ENCODE data around the gene IL16.

IL16 gene

GRCh38 chr15:81288040-81288439, 91.4 kb downstream of the IL16 start:
- H3K4me1 ChIP-seq (ENCODE audit: control insufficient read depth, insufficient read depth, low read length, poor library complexity, severe bottlenecking) = peaks cover 73% of the 10 kb centered on the region
- no peaks in the 10 kb centered on the region for H3K27me3 ChIP-seq (replicated peaks; ENCODE audit: control insufficient read depth, insufficient read depth, low read length, poor library complexity, severe bottlenecking)
- H3K4me3 ChIP-seq (ENCODE audit: insufficient read depth, low read depth, low read length, poor library complexity, severe bottlenecking) = no peak overlapping the region
- no peaks in the 10 kb centered on the region for H3K36me3 ChIP-seq (ENCODE audit: control insufficient read depth, insufficient read depth, low read length)
- H3K27ac ChIP-seq (ENCODE audit: insufficient read depth, low read length, poor library complexity, severe bottlenecking) = no peak overlapping the region
- H3K9me3 ChIP-seq (ENCODE audit: control insufficient read depth, low read length) = no peaks in the 10 kb centered on the region
- no peak for DNase-seq

- no peak overlapping the region for H3K4me3 ChIP-seq (ENCODE audit: insufficient read depth, low read depth, low read length, poor library complexity, severe bottlenecking)
- H3K9me3 ChIP-seq (ENCODE audit: control insufficient read depth, low read length) = no peaks in the 10 kb centered on the region
- no peaks in the 10 kb centered on the region for H3K36me3 ChIP-seq (ENCODE audit: control insufficient read depth, insufficient read depth, low read length)
- no peaks in the 10 kb centered on the region for H3K27me3 ChIP-seq (replicated peaks; ENCODE audit: control insufficient read depth, insufficient read depth, low read length, poor library complexity, severe bottlenecking)
- no peak for DNase-seq
- H3K4me1 ChIP-seq (ENCODE audit: control insufficient read depth, insufficient read depth, low read length, poor library complexity, severe bottlenecking) = peaks cover 79% of the 10 kb centered on the region
- no peak overlapping the region for H3K27ac ChIP-seq (ENCODE audit: insufficient read depth, low read length, poor library complexity, severe bottlenecking)
Observed at GRCh38 chr15:81288616-81289015, 91.9 kb downstream of the IL16 start.

DNA sequence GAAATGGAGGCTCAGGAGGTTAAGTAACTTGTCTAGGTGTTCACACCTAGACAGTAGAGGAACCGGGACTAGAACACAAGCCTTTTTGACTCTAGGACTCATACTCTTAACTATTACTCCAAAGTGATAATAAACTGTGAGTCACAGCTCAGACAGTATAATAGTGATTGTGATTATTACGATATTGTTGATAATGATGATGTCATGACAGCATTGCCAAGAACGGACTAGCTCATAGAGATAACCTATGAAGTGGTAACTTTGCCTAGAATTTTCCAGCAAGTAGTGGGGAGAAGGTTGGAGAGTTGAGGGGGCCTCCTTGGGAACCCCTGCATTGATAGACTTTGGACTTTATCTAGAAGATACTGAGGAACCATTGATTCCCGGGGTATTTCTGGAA, 93.2 kb downstream of the IL16 start:
- peaks cover 82% of the 10 kb centered on the region for H3K4me1 ChIP-seq (ENCODE audit: control insufficient read depth, insufficient read depth, low read length, poor library complexity, severe bottlenecking)
- no peak for DNase-seq
- no peak overlapping the region for H3K27ac ChIP-seq (ENCODE audit: insufficient read depth, low read length, poor library complexity, severe bottlenecking)
- H3K4me3 ChIP-seq (ENCODE audit: insufficient read depth, low read depth, low read length, poor library complexity, severe bottlenecking) = no peak overlapping the region
- H3K27me3 ChIP-seq (replicated peaks; ENCODE audit: control insufficient read depth, insufficient read depth, low read length, poor library complexity, severe bottlenecking) = no peaks in the 10 kb centered on the region
- no peaks in the 10 kb centered on the region for H3K9me3 ChIP-seq (ENCODE audit: control insufficient read depth, low read length)
- H3K36me3 ChIP-seq (ENCODE audit: control insufficient read depth, insufficient read depth, low read length) = no peaks in the 10 kb centered on the region

DNA sequence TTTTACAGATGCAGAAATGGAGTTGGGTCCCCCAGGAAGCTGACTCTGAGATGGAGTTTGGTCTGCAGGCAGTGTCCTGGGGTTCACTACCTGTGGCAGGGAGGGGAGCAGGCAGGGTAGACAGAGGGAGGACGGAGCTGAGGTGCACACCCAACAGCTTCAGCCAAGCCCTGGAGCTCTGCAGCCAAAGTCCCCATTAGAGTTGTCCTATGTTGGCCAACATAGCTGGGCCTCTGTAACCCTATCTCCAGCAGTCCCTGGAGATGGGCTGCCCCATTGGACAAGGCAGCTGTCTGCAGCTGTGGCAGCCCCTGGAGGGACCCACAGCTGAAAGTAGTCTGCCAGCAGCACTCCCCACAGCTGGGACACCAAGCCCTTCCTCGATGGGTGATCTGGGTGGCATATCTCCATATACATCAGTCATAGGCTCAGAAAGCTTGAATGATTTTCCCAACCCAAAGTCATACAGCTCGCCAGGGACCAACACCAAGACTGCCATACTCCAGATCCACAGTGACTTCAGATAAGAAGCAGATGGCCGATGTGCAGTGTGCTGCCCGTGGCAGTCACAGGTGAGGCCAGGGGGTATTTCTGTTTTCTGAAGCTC, 95.3 kb downstream of the IL16 start:
- Histone ChIP-seq H3K27ac (ENCODE audit: insufficient read depth, low read length, poor library complexity, severe bottlenecking) (peak overlapping the region; percentile 90), H3K4me1 (ENCODE audit: control insufficient read depth, insufficient read depth, low read length, poor library complexity, severe bottlenecking) (peaks cover 77% of the 10 kb centered on the region)

DNA sequence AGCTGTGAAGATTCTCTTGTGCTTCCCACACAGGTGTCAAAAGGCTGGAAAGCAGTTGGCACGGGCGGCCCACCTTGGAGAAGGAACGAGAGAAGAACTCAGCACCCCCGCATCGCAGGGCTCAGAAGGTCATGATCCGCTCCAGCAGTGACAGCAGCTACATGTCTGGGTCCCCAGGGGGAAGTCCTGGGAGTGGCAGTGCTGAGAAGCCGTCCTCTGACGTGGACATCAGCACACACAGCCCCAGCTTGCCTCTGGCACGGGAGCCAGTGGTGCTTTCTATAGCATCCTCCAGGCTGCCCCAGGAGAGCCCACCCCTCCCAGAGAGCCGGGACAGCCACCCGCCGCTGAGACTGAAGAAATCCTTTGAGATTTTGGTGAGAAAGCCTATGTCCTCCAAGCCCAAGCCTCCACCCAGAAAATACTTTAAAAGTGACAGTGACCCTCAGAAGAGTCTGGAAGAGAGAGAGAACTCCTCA, 95.9 kb downstream of the IL16 start:
- peak overlapping the region; percentile 29 for H3K4me3 ChIP-seq (ENCODE audit: insufficient read depth, low read depth, low read length, poor library complexity, severe bottlenecking)
- H3K27ac ChIP-seq (ENCODE audit: insufficient read depth, low read length, poor library complexity, severe bottlenecking) = peak overlapping the region; percentile 90
- H3K36me3 ChIP-seq (ENCODE audit: control insufficient read depth, insufficient read depth, low read length) = no peaks in the 10 kb centered on the region
- H3K27me3 ChIP-seq (replicated peaks; ENCODE audit: control insufficient read depth, insufficient read depth, low read length, poor library complexity, severe bottlenecking) = no peaks in the 10 kb centered on the region
- H3K4me1 ChIP-seq (ENCODE audit: control insufficient read depth, insufficient read depth, low read length, poor library complexity, severe bottlenecking) = peaks cover 72% of the 10 kb centered on the region
- H3K9me3 ChIP-seq (ENCODE audit: control insufficient read depth, low read length) = no peaks in the 10 kb centered on the region
- peak; percentile 31 to 42 (median 37) for DNase-seq

More for the DNA sequence above, 95.3 kb downstream of the IL16 start:
- H3K27me3 ChIP-seq (replicated peaks; ENCODE audit: control insufficient read depth, insufficient read depth, low read length, poor library complexity, severe bottlenecking) = no peaks in the 10 kb centered on the region
- H3K9me3 ChIP-seq (ENCODE audit: control insufficient read depth, low read length) = no peaks in the 10 kb centered on the region
- H3K4me3 ChIP-seq (ENCODE audit: insufficient read depth, low read depth, low read length, poor library complexity, severe bottlenecking) = peak overlapping the region; percentile 29
- H3K36me3 ChIP-seq (ENCODE audit: control insufficient read depth, insufficient read depth, low read length) = no peaks in the 10 kb centered on the region
- no peak for DNase-seq

GRCh38 chr15:81293728-81294515, 97.2 kb downstream of the IL16 start:
- Histone ChIP-seq H3K4me3 (ENCODE audit: insufficient read depth, low read depth, low read length, poor library complexity, severe bottlenecking) (peak overlapping the region; percentile 38), H3K27ac (ENCODE audit: insufficient read depth, low read length, poor library complexity, severe bottlenecking) (peak overlapping the region; percentile 90), H3K4me1 (ENCODE audit: control insufficient read depth, insufficient read depth, low read length, poor library complexity, severe bottlenecking) (peaks cover 68% of the 10 kb centered on the region), H3K27me3 (replicated peaks; ENCODE audit: control insufficient read depth, insufficient read depth, low read length, poor library complexity, severe bottlenecking) (no peaks in the 10 kb centered on the region), H3K36me3 (ENCODE audit: control insufficient read depth, insufficient read depth, low read length) (no peaks in the 10 kb centered on the region), H3K9me3 (ENCODE audit: control insufficient read depth, low read length) (no peaks in the 10 kb centered on the region)
- peak; percentile 59 to 77 (median 66) for DNase-seq

DNA sequence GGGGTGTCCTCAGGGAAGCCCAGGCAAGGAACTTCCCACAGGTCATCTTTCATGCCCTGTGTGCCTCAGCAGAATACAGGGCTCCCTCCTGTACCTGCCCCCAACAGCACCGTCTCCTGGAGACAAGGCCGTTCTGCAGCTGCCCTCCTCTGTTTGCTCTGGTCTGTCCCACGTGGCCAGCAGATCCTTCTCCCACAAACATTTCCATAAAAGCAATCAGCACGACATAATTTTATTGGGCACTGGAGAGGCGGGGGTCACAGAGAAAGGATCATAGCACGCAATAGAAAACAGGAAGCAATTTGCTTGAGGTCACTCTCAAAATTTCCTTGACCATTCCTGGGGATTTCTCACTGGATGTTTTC, 97.8 kb downstream of the IL16 start:
- peak overlapping the region; percentile 38 for H3K4me3 ChIP-seq (ENCODE audit: insufficient read depth, low read depth, low read length, poor library complexity, severe bottlenecking)
- no peak for DNase-seq
- H3K9me3 ChIP-seq (ENCODE audit: control insufficient read depth, low read length) = no peaks in the 10 kb centered on the region
- peaks cover 68% of the 10 kb centered on the region for H3K4me1 ChIP-seq (ENCODE audit: control insufficient read depth, insufficient read depth, low read length, poor library complexity, severe bottlenecking)
- H3K27me3 ChIP-seq (replicated peaks; ENCODE audit: control insufficient read depth, insufficient read depth, low read length, poor library complexity, severe bottlenecking) = no peaks in the 10 kb centered on the region
- peaks cover under 1% of the 10 kb centered on the region for H3K36me3 ChIP-seq (ENCODE audit: control insufficient read depth, insufficient read depth, low read length)
- H3K27ac ChIP-seq (ENCODE audit: insufficient read depth, low read length, poor library complexity, severe bottlenecking) = peak overlapping the region; percentile 90

GRCh38 chr15:81295486-81296121, 98.9 kb downstream of the IL16 start:
- H3K36me3 ChIP-seq (ENCODE audit: control insufficient read depth, insufficient read depth, low read length) = peaks cover 5% of the 10 kb centered on the region
- H3K9me3 ChIP-seq (ENCODE audit: control insufficient read depth, low read length) = no peaks in the 10 kb centered on the region
- H3K4me3 ChIP-seq (ENCODE audit: insufficient read depth, low read depth, low read length, poor library complexity, severe bottlenecking) = peak overlapping the region; percentile 79
- H3K27me3 ChIP-seq (replicated peaks; ENCODE audit: control insufficient read depth, insufficient read depth, low read length, poor library complexity, severe bottlenecking) = no peaks in the 10 kb centered on the region
- H3K4me1 ChIP-seq (ENCODE audit: control insufficient read depth, insufficient read depth, low read length, poor library complexity, severe bottlenecking) = peaks cover 64% of the 10 kb centered on the region
- peak overlapping the region; percentile 90 for H3K27ac ChIP-seq (ENCODE audit: insufficient read depth, low read length, poor library complexity, severe bottlenecking)
- no peak for DNase-seq

DNA sequence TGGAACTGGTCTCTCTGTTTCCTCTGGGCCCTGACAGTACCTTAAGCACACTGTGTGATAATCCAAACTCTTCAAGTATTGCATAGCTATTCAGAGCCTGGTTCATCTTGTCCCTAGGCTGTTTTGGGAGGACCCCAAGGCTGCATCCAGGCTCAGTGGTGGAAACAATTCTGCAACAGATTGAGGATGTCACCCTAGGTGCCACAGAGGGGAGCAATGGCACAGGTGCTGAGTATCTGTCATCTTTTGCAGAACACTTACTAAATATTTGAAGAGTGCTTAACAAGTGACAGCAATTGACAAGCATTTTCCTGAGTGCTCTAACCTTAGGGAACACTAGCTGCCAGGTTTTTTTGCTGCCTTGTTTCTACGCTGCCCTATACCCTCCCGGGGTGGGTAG, 99.5 kb downstream of the IL16 start:
- DNase-seq = no peak
- Histone ChIP-seq H3K9me3 (ENCODE audit: control insufficient read depth, low read length) (no peaks in the 10 kb centered on the region), H3K4me3 (ENCODE audit: insufficient read depth, low read depth, low read length, poor library complexity, severe bottlenecking) (peak overlapping the region; percentile 79), H3K27ac (ENCODE audit: insufficient read depth, low read length, poor library complexity, severe bottlenecking) (peak overlapping the region; percentile 90), H3K36me3 (ENCODE audit: control insufficient read depth, insufficient read depth, low read length) (peaks cover 11% of the 10 kb centered on the region), H3K4me1 (ENCODE audit: control insufficient read depth, insufficient read depth, low read length, poor library complexity, severe bottlenecking) (peaks cover 61% of the 10 kb centered on the region), H3K27me3 (replicated peaks; ENCODE audit: control insufficient read depth, insufficient read depth, low read length, poor library complexity, severe bottlenecking) (no peaks in the 10 kb centered on the region)

DNA sequence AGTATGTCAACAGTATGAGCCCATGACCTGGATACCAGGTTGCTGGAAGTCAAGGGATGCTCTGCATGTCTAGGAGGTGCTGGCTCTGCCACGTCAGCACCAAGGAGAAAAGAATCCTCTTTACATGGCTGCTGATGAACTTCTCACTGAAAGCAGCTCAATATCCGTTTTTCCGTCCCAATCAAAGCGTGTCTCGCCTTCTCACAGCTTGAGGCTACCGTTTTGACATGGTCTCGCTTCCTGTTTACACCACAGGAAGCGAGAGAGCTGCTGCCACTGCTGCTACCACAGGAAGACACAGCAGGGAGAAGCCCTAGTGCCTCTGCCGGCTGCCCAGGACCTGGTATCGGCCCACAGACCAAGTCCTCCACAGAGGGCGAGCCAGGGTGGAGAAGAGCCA, 100.0 kb downstream of the IL16 start:
- peaks cover 16% of the 10 kb centered on the region for H3K36me3 ChIP-seq (ENCODE audit: control insufficient read depth, insufficient read depth, low read length)
- peak overlapping the region; percentile 90 for H3K27ac ChIP-seq (ENCODE audit: insufficient read depth, low read length, poor library complexity, severe bottlenecking)
- H3K27me3 ChIP-seq (replicated peaks; ENCODE audit: control insufficient read depth, insufficient read depth, low read length, poor library complexity, severe bottlenecking) = no peaks in the 10 kb centered on the region
- H3K4me3 ChIP-seq (ENCODE audit: insufficient read depth, low read depth, low read length, poor library complexity, severe bottlenecking) = peak overlapping the region; percentile 79
- H3K4me1 ChIP-seq (ENCODE audit: control insufficient read depth, insufficient read depth, low read length, poor library complexity, severe bottlenecking) = peaks cover 61% of the 10 kb centered on the region
- DNase-seq = peak; percentile 59 to 67 (median 66)
- H3K9me3 ChIP-seq (ENCODE audit: control insufficient read depth, low read length) = no peaks in the 10 kb centered on the region

Measured in effector memory CD4-positive, alpha-beta T cell (primary cell).